Peyer's patch (tissue), 4 donors: ENCODE measurements around the gene CMPK1.
"Not testable (repeated sequence)": the region's sequence is repeated elsewhere in the genome, so short reads cannot be mapped to it uniquely, and the experiment has no call there.

Experiments used
- CTCF ChIP-seq, 6 experiments: fragments of 450-650 bp in 4 of 6; fragments of 200-600 bp in 2 of 6; sonication (generic) in 1 of 6; IDR thresholded peaks; one replicate each; pipeline ENCODE4 v1.5.1; 2017 to 2019; ENCODE audit warnings: antibody characterized with exemption in 6 of 6, mild to moderate bottlenecking in 3 of 6, moderate library complexity in 1 of 6
- POLR2A ChIP-seq, 2 donors: fragments of 450-650 bp; IDR thresholded peaks; one replicate each; pipeline ENCODE4 v1.5.1; 2017; ENCODE audit warnings: antibody characterized with exemption in 2 of 2, mild to moderate bottlenecking in 2 of 2, moderate library complexity in 2 of 2

GRCh38 chr1:47294863-47295262, 38.7 kb upstream of the CMPK1 start:
- not testable (repeated sequence) for TF ChIP-seq CTCF, POLR2A (IDR thresholded peaks at IDR 0.05)
